CMK (cell line): ENCODE results near the gene CLEC19A.
"Not testable (repeated sequence)": the region's sequence is repeated elsewhere in the genome, so short reads cannot be mapped to it uniquely, and the experiment has no call there.

Experiments used
- DNase-seq: peaks from one replicate; pipeline ENCODE4 v3.0.0-alpha.2; 2010; ENCODE audit warnings: low read depth

Gene CLEC19A

GRCh38 chr16:19286827-19287226, 1.3 kb downstream of the CLEC19A start:
- DNase-seq: no peak

GRCh38 chr16:19287241-19287640, 1.7 kb downstream of the CLEC19A start:
- DNase-seq: no peak

- no peak for DNase-seq
These were observed 3.6 kb downstream of the CLEC19A start for GRCh38 chr16:19288872-19289799.

DNA sequence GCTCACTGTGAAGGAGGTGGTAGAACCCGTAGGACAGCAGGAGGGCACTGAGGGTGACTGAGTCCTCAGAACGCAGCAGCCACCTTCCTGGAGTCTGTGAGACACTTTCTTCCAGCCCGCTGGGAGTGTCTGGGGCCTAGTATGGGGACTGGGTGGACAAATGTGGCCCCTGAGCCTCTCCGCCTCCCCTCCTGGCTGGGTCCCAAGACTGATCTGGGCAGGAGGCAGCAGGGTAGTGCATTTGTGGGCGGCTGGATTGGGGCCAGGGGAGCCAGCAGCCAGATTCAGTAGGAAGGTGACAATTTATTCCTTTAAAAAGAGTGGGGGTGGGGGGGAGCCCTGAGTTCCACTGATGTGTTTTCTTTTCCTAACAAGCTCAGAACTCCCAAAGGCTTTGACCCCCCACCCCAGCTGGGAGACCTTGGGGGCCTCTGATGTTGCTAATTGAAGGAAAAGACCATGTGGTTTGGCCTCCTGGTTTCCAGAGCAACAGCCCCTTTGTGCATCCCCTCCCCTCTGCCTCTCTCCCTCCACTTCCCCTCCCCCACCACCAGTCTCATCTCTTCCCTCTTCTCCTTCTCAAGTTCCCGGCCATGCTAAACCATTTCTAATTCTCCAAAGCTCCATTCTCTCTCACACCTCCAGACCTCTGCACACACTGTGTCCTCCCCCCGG, 4.4 kb downstream of the CLEC19A start:
- no peak for DNase-seq

DNA sequence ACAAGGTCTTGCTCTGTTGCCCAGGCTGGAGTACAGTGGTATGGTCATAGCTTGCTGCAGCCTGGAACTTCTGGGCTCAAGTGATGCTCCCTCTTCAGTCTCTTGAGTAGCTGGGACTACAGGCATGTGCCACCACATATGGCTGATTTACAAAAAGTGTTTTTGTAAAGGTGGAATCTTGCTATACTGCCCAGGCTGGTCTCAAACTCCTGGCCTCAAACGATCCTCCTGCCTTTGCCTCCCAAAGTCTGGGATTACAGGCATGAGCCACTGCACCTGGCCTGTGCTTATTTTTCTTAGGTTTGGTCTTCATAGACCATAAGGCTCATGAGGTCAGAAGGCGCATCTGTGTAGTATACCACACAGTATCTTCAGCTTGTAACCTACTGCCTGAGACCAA, 5.3 kb downstream of the CLEC19A start:
- no peak for DNase-seq

- DNase-seq: no peak
These were observed 5.9 kb downstream of the CLEC19A start for GRCh38 chr16:19291475-19291874.

GRCh38 chr16:19292186-19292585, 6.7 kb downstream of the CLEC19A start:
- DNase-seq: no peak

DNA sequence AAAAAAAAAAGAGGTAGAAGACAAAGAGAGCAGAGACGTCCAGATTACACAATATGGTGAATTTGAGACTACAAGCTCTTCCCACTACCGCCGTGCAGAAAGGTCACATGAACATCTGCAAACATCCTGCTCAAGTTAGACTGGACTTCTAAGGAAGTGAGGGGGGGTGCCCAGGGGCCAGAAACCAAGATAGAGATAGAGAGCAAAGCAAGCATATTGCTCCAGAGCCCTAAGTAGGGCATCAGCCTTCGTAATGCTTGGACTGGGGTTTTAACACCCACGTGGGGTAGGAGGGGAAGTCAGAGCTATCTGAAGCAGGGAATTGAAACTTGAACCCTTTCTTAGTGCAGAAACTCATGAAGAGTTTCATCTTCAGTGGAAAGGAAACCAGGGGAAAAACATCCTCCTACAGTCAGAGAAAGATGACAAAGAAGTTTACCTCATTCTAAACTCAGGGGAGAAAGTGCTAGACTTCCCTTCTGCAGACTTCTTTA, 8.7 kb downstream of the CLEC19A start:
- DNase-seq: no peak

DNA sequence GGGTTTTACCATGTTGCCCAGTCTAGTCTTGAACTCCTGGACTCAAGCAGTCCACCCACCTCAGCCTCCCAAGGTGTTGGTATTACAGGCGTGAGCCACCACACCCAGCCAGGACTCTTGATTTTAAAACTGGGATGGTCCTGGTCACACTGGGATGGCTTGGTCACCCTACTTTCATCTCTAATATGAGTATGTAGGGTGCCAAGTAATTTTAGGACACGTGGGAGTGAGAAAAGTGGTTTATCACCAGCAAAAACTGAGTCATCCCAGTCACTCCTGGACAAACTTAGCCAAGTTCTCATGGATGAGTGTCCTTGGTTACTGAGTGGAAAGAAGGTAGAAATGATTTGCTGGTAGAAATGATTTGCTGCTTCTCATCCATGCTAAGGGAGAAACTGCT, 9.9 kb downstream of the CLEC19A start:
- DNase-seq: no peak

GRCh38 chr16:19297454-19297853, 11.9 kb downstream of the CLEC19A start:
- DNase-seq: no peak

GRCh38 chr16:19299565-19299964, 14.0 kb downstream of the CLEC19A start:
- DNase-seq: no peak

DNA sequence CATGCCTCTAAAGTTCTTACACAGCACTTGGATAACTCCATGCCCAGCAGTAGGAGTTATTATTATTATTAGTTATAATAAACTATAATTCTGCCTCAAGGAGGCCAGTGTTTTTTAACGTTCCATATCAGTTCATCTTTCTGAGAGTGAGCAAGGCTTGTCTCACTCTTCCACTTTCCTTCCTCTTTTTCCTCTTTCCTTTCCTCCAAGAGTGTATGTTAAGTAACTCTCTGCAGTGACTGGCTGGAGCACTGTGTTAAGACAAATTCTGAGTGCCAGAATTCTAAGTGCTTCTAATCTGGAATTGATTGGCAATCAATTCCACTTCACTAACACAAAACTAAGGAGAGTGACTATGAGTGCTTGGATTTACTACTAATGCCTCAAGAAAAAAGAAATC, 16.4 kb downstream of the CLEC19A start:
- no peak for DNase-seq

DNA sequence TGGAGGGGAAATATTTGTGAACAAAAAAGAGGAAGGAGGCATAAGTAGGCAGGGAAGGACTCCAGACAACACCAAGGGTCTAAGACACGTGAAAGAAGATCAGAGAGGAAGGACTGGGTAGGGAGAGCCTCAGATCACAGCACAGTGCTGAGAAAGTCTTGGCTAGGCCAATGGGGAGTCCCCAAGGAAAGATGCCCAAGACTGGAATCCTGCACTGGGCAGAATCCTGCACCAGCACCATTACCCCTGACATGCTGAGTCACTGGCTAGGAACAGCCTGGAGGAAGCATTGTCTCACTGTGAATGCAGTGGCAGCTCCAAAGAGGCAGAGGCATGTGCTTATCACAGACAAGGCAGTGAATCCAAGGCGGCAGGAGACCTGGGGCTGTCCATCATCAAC, 19.2 kb downstream of the CLEC19A start:
- no peak for DNase-seq

DNA sequence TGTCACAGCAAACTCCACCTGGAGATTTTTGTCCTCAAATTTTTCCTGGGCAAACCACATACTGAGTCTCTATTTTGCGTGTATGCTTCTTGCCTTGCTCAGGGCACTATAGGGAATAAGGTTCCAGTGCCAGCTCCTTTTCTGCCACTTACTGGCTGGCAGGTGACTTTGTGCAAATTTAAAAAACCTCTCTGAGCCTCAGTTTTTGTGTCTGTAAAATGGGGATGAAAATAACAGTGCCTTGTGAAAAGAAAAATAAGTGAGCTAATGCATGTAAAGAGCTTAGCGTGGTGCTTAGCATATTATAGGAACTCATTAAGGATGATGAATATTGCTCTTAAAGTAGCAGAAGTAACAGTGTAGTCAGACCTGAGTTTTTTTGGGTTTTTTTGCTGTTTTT, 19.9 kb downstream of the CLEC19A start:
- DNase-seq: no peak

- DNase-seq: no peak
These were observed 22.2 kb downstream of the CLEC19A start for GRCh38 chr16:19307587-19308241.

- no peak for DNase-seq
These were observed 22.9 kb downstream of the CLEC19A start for GRCh38 chr16:19308392-19308791.

- no peak for DNase-seq
These were observed 23.6 kb downstream of the CLEC19A start for GRCh38 chr16:19309178-19309577.

DNA sequence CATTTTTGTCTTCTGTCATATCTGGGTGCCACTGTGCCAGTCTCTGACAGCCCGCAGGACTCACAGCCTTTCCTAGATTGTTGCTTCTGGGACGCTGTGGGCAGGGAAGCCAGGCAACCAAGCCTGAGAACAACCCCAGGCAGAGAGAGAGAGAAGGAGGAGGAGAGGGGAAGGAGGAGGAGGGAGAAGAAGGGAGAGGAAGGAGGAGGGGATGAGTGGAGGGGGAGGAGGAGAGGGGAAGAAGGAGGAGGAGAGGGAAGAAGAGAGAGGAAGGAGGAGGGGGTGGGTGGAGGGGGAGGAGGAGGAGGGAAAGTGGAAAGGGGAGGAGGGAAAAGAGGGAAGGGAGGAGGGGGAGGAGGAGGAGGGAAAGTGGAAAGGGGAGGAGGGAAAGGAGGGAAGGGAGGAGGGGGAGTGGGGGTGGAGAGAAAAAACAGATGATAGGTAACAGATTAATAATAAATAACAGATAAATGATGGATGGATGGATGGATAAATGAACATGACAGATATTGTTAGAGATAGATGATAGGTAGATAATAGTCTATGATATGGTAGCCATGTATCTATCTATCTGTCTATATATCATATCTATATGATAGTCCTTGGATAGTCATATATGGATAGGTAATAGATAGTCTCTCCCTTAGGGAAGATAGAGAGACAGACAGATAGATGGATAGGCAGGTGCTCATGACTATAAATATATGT, 29.3 kb downstream of the CLEC19A start:
- no peak for DNase-seq

DNA sequence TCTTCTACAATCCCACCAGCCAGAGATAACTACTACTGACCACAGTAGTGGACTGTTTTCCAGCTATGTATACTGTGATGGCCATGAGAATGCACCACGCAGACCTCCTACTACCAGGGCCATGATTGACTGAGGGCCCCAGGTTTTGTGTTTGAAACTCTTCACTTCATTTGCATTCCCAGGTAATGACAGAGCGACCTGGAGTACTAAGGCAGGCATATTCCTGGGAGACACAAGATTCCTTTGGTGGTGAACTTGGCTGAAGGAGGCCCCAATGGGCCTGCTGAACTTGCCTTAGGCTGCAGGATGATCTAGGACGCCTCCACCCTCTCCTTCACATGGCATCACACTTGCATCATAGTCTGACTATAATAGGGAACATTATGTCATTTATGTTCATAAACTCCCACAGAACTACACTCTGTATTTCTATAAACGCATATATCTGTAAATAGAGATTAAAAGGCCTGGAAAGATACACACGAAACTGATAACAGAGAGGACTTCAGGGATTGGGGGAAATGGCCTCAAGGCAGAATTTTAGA, 30.4 kb downstream of the CLEC19A start:
- no peak for DNase-seq

- no peak for DNase-seq
These were observed 31.3 kb downstream of the CLEC19A start for GRCh38 chr16:19316846-19317245.

DNA sequence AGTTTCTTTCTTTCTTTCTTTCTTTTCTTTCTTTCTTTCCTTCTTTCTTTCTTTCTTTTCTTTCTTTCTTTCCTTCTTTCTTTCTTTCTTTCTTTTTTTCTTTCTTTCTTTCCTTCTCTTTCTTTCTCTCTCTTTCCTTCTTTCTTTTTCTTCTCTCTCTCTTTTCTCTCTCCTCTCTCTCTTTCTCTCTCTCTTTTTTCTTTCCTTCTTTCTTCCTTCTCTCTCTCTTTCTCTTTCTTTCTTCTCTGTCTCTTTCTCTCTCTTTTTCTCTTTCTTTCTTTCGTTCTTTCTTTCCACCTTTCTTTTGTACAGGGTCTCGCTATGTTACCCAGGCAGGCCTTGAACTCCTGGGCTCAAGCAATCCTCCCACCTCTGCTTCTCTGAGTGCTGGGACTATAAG, 35.7 kb downstream of the CLEC19A start:
- not testable (repeated sequence) for DNase-seq

- DNase-seq: no peak
These were observed 38.1 kb downstream of the CLEC19A start for GRCh38 chr16:19323596-19323995.
